GM18907 (cell line): Measurements from ENCODE around the gene SPACA6.
"Not testable (repeated sequence)": the region's sequence is repeated elsewhere in the genome, so short reads cannot be mapped to it uniquely, and the experiment has no call there.

ENCODE experiments used
- ATAC-seq: cut with Tn5 transposase; IDR thresholded peaks from one replicate; pipeline ENCODE4 v1.9.1; 2021; ENCODE audit warnings: mild to moderate bottlenecking, moderate library complexity; ENCODE audit not compliant: unreplicated experiment

Gene SPACA6

GRCh38 chr19:51693260-51693659, at the start of gene SPACA6:
SPACA6 (plus strand) TSS chr19:51693330; CDS start chr19:51693527, 197 bp downstream.
- ATAC-seq = no peak

DNA sequence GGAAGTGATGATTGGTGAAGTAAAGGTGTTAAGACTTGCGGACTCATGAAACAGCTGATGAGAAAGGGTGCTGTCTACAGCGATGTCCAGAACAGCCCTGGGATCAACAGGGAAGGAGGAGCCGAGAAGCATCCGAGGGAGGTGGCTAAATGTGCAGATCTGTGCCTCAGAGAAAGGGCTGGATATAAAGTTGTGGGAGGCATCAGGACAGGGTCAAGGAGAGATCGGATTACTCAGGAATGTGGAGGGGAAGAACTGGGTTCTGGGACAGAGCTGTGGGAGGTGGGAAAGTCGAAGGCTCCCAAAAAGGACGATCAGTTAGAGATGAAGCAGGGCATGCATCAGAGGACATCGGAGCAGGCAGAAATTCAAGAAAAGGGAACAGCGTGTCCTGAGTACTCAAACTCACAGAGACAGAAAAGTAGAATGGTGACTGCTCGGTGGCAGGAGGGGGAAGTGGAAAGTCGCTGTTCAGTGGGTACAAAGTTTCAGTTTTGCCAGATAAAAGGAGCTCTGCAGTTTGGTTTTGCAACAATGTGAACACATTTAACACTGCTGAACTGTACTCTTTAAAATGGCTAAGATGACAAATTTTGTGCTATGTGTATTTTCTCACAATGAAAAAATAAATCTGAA, 48.4 kb upstream of the SPACA6 start:
- no peak for ATAC-seq

DNA sequence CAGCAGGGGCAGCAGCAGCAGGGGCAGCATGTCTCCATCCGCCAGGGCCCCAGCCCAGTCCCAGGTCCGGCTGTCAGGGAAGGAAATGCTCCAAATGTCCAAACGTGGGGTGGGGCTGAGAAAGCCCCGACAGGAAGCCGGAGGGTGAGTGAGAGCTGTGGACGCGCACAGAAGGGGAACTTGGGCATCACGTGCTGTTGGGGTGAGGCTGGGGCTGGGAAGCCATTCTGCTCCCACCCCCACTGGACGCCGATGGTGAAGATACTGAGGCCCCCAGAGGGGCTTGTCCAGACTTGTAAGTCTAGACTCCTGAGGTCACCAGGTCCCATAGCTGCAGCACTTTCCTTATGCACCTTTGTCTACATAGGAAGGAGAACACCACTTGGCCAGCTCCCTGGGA, 46.4 kb upstream of the SPACA6 start, which contains the start of gene SIGLEC14:
Gene SIGLEC14 (minus strand): TSS at position 96 of the 400 bp plus-strand sequence. CDS start 66 bp downstream, at position 30.
- ATAC-seq = peak; percentile 62

- ATAC-seq = no peak
These were observed 45.8 kb upstream of the SPACA6 start for GRCh38 chr19:51647318-51647717.

DNA sequence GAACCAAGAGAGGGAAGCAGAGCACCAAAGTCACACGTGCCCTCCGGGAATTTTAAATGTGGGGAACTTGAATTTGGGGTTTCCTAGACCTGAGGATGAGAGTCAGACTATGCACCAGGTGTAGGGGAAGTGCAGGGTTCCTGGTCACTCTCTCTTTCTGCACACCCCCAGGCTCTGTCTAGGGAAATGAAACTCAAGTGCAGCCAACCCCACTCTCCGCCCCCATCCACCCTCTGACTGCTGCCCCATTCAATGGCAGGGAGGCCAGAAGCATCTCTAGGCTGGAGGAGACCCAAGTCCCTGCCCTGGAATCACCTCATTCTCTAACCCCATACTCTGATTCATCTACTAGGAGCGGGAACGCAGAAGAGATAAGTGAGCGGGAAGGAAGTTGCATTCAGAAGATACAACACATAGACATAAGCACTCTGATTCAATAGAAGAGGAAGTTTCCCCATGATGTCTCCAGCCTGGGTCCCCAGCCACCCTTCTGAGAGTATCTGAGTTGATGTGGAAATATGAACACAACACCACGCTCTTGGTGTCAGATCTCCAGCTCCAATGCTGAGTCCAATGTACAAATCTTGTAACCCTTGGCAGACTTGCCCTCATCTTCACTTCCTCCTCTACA, 41.8 kb upstream of the SPACA6 start:
- peak; percentile 57 for ATAC-seq

DNA sequence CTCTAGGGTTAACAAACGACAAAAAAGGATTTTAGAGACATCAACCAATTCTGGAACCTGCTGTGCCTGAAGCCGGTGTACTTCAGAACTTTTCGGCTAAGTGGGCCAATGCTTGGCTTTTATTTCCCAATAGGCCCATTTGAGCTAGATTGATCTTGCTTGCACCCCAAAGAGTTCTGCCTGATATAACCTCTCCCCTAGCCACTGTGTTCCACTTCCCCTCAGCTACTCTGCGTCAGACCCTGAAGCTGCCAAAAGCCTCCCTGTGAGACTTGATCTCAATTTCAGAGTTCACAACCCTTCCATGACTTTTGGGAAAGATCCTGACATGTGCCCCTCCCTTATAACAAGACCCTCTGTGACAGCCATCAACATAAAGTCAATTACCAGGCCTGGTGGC, 40.9 kb upstream of the SPACA6 start:
- no peak for ATAC-seq

DNA sequence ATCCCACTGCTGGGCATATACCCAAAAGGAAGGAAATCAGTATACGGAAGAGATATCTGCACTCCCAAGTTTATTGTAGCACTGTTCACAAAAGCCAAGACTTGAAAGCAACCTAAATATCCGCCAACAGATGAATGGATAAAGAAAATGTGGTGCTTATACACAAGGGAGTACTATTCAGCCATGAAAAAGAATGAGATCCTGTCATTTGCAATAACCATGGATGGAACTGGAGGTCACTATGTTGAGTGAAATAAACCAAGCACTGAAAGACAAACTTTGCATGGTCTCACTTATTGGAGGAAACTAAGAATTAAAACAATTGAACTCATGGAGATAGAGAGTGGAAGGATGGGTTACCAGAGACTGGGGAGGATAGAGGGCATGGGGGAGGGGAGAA, 40.0 kb upstream of the SPACA6 start:
- no peak for ATAC-seq

DNA sequence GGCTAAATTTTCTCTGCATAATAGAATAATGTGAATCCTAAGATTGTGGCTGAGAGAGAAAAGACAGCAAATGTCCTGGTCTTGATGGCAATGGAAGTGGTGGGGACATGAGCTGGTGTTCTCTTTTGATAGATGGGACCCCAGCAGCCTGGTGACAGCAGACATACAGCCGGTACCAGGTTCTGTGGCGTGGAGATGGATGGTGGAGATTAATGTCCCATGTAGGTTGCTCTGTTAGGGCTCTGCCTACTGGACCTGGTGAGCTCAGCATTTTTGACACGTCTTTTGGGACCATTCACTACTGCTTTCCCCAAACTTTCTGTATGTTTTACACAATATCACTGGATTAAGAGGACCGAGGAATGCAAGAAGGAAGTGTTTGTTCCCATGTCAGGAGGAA, 38.3 kb upstream of the SPACA6 start:
- ATAC-seq = no peak

DNA sequence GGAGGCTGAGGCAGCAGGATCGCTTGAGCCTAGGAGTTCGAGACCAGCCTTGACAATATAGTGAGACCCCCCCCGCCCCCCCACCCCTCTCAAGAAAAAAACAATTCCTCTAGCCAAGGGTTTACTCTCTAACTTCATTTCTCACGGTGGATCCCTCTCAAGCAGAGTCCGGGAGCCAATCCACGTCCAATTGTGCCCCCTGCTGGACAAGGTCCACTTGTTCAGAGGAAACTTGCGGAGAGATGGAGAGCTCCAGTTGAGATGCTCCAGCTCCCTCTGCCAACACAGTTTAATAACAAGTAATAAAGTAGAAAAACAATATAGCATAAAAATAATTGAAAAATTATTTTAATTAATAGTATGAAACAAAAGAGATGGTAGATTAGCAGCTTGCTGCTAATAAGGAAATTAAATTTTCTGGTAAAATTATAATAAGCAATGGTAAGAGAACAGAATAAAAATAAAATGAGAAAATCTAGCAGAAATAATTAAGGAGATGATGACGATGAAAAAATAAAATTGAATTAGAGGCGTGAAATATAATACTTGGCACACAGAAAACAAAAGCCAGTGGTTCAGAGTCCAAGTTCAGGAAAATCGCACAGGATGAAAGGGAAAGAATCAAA, 32.0 kb upstream of the SPACA6 start:
- no peak for ATAC-seq

DNA sequence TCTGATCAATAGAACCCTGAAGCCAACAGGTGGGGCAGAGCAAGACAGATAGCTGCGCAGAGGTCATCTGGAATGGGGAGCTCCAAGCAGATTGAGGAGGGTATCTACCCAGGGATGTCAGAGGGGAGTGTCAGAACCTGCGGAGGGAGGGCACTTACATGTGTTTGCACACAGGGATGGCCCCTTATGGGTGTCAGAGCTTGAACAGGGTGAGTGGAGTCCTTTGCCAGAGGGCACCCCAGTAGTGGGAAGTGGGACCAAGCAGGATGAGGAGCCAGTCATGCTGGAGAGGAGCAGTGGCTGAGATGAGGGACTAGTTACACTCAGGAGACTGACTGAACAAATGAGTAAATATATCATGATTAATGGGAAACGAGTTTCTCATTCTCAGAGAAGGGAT, 29.5 kb upstream of the SPACA6 start:
- ATAC-seq = no peak

DNA sequence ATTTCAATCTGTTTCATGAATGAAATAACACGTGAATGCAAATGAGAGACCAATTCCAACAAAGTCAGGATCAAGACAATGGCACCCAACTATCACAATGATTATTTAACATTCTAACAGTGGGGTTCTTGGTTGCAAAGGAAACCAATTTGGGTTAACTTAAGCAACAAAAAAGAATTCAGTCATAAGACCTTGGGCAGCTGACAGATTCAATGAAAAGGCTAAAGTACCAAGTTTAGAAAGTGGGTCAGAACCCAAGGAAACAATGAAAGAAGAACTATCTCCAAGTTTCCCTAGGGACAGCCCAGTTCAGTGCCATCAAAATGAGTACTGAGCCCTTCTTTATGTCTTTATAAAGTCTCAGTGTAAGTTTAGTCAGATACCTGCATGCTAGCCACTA, 29.0 kb upstream of the SPACA6 start:
- no peak for ATAC-seq

DNA sequence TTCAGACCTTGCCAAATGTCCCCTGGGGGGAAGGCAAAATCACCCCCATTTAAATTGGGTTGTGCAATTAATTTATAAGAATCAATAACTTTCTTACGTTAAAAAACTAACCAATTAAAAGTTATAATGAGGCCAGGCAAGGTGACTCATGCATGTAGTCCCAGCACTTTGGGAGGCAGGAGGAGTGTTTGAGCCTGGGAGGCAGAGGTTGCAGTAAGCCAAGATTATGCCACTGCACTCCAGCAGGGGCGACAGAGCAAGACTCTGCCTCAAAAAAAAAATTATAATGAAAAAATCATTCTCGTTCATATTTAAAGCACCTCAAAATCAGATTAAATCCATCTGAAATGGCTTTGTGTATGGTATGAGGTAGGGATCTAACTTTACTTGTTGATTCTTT, 28.1 kb upstream of the SPACA6 start:
- ATAC-seq = no peak

GRCh38 chr19:51668216-51668615, 24.9 kb upstream of the SPACA6 start:
- ATAC-seq = no peak

GRCh38 chr19:51675911-51676565, 17.1 kb upstream of the SPACA6 start:
- ATAC-seq = not testable (repeated sequence)

DNA sequence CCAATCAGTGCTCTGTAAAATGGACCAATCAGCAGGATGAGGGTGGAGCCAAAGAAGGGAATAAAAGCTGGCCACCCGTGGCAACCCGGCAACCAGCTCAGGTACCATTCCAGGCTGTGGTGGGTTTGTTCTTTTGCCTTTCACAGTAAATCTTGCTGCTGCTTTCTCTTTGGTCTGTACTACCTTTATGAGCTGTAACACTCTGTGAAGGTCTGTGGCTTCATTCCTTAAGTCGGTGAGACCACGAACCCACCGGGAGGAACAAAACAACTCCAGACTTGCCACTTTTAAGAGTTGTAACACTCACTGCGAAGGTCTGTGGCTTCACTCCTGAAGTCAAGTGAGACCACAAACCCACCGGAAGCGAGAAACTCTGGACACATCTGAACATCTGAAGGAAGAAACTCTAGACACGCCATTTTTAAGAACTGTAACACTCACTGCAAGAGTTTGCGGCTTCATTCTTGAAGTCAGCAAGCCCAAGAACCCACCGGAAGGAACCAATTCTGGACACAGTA, 16.5 kb upstream of the SPACA6 start:
- no peak for ATAC-seq

GRCh38 chr19:51680474-51680873, 12.7 kb upstream of the SPACA6 start:
- ATAC-seq = no peak

- ATAC-seq = no peak
These were observed 11.7 kb upstream of the SPACA6 start for GRCh38 chr19:51681286-51681941.

DNA sequence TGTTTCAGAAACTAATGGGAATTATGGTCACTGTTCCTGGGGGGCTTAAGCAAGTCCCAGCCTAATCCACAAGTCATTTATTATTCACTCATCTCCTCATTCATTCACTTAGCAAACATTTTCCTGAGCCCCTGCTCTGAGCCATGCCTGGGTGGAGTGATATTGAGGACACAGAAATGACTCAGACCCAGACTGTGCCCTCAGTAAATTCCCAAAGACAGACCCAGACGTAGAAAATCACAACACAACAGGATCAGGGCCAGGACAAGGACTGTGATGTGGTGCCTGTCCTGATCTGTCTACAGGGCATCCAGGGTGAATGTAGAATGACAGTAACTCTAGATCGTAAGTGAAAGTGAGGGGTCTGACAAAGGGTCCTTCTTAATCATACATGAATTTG, 7.0 kb upstream of the SPACA6 start:
- no peak for ATAC-seq

DNA sequence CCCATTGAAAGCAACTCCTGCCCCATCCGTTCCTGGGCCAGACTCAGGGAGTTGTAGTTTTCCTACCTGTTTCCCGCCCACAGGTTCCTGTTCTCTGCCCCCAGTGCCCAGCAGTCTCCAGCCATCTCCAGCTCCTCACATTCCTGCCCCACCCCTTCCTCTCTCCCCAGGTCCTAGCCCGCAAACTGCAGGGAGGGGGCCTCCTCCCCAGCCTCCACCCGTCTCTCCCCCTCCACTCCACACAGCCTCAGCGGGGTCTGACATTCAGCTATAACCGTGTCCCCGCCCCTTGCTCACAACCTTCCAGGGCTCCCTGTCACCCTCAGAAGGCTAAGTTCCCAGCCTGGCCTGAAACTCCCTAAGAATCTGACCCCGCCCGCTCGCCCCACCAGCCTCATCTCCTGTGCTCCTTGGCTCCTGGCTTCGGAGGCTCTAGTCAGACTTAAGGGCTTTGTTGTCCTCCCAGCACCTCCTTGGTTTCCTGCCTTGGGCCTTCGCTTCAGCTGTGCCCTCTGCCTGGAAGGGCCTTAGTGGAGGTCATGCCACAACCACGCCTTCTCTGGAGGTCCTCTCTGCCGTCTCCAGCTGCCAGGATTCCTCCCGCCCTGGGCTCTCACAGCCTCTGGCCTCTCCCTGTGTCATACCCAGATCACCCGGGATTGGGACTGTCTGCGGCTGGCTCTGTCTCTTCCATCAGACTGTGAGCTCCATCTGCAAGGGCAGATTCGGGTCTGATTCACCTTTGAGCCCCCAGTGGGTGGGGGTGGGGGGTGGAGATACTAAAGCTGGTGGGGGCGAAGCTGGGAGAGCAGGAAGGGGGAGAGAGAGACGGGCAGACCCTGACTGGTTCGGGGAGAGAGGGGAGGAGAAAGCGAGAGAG, 5.1 kb upstream of the SPACA6 start:
- no peak for ATAC-seq
